ENCODE results near the gene MAD1L1.

Gene MAD1L1

DNA sequence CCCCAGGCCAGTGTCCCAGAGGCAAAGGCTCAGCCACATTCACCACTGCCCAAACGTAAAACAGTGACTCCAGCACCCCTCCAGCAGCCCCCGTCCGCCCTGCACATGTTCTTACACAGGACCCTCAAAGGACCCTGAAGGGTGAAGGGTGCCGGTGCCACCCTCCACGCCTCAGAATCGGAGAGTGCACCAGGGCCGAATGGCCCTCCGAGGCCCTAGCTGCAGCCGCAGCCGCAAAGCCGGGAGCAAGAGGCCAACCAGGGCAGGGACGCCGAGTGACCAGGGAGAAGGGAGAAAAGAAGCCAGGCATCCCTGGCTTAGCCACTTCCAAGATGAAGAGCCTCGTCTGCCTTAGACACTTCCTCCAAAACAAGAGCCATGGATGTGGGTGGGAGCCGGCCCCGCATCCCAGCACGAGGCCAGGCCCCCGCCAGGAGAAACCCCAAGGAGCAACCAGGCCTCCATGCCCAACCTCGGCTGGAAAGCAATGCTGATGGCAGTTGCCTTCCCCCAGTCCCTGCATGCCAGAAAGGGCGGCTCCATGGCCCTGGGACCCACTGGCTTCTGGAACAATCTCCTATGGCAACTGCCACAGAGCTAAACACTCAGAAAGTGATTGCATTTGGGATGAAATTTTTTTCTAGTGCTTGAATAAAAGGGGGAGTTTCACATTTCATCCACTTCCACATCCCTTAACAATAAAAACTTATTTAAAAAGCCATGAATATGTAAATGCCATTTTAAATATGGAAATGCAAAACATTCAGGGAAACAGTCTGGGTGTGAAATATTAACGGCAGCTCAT, 92.3 kb downstream of the MAD1L1 start:
- no peak for DNase-seq (ENCODE audit: low spot score)

DNA sequence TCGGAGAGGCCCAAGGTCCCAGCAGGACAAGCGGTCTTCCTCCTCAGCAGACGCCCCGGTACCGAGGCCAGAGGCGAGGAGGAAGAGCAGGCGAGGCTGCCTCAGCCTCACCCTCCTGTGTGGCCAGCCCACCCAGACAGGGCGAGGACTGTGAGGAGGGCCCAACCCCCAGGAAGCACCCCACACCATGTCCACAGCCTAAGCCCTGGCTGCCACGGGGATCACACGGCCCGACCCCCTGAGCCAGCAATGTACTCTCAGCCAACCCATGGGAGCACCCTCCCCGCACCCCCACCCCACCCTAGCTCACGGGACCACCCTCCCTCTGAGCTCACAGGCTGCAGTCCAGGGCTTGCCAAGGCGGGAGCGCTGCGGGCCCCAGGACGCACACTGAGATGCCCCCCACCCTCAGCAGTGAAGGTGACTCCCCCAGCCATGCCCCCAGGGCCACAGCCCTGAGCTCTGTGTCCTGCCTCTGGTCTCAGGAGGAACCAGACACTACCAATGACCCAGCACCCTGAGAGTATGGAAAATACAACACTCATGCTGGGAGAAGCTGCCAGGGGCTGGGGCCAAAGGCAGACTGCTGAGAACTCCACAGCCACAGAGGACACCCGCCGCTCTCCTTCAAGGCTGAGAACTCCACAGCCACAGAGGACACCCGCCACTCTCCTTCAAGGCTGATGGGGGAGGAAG, 93.6 kb downstream of the MAD1L1 start:
- no peak for DNase-seq (ENCODE audit: low spot score)

DNA sequence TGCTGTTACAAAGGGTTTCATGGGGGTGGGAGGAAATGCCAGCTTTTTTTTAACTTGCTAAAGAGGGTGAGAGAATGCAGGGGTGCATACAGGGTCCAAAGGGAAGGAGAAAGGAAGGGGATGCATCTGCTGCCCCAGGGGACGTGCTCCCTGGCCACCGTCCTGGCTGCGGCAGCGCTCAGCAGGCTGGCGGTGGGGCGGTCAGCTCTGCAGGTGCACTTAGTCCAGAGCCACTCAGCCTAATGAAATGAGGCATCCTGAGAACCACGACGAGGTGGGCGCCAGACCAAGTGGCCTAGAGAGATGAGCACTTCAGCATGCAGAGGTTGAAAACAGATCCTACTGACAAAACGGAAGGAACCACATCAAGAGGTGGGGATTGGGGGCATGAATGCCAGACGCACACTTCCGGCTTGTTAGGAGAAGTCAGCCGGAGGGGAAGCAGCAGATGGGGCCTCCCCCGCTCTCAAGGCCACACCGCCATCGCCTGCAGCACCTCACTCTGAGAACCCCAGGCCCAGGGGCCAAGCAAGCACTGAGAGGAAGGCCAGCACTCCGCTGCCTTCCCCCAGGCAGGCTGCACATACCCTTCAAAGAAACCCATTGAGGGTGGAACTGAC, 94.5 kb downstream of the MAD1L1 start:
- DNase-seq (ENCODE audit: low spot score): no peak

DNA sequence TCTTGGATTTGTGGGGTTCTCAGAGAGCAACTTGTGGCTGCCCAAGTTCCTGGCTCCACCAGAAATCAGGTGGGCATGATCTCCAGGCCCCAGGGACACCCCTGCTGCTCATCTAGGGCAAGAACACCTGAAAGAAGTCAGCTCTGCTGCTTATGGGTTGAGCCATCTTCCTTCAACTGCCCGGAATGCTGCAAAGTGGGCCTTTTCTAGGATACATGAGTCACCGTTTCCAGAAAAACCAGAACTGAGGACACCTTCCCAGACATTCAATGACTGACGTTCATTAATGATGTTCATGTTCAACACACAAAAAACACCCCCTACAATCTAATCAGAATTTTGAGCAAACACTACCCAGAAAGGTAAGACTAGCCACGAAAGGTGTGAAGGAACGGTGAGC, 98.0 kb downstream of the MAD1L1 start:
- DNase-seq (ENCODE audit: low spot score): no peak

DNA sequence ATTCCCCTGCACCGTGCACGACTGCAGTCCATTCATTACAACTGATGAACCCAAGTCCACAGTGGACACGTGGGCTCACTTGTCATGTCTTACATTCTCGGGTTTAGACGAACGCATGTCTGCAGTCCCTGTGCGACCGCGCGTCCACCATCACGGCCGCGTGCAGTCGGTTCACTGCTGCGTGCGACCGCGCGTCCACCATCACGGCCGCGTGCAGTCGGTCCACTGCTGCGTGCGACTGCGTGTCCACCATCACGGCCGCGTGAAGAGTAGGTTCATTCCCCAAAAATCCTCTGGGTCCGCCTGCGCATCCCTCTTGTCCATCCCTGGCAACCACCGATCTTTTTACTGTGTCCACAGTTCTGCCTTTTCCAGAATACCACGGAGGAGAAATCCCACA, 100.5 kb downstream of the MAD1L1 start:
- no peak for DNase-seq (ENCODE audit: low spot score)

DNA sequence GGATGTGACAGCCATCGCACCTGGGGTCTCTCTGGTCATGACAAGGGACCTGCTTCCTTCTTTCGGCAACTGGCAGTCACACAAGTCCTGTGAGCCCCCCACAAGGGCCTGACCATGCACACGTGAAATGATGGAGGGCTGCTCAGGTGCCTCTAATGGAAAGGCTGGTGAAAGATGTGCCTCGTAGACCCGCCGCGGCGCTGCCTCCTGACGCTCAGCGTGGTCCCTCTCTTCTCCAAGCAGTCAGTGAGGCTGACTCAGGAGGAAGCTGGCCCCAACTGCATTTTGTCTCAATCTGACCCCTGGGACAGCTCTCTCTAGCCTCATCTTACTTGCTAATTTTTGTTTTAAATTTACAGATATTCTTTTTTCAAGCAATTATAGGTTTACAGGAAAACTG, 100.9 kb downstream of the MAD1L1 start:
- DNase-seq (ENCODE audit: low spot score): no peak

DNA sequence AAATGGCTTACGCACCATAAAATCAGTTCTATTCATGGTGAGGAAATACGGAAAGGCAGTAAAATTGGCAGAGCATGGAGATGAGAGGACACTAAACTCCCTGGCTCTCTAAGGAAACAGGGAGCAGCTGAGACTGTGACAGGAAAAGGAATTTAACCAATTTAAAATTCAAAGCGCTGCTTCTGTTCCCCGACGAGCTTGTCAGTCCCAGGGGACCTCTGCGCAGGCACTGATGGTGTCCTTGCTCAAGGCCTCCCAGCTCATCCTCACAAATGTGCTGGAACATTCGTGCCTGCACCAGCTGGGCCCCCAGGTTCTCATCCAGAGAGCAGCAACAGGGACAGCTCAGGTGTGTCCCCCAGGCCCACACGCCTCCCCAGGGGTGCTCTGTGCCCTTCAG, 101.4 kb downstream of the MAD1L1 start:
- no peak for DNase-seq (ENCODE audit: low spot score)

DNA sequence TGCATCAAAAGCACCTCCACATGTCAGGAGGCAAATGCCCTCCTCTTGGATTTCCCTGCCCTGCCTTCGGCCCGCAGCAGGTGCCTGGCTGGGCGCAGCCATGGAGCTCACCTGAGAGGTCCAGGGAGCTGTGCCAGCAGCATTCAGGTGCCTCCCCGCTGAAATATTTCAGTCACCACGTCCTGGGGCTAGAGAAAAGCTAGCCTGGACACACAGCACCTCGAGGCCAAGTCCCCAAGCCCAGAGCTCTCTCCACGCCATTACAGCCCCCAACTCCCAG, 102.7 kb downstream of the MAD1L1 start:
- no peak for DNase-seq (ENCODE audit: low spot score)

DNA sequence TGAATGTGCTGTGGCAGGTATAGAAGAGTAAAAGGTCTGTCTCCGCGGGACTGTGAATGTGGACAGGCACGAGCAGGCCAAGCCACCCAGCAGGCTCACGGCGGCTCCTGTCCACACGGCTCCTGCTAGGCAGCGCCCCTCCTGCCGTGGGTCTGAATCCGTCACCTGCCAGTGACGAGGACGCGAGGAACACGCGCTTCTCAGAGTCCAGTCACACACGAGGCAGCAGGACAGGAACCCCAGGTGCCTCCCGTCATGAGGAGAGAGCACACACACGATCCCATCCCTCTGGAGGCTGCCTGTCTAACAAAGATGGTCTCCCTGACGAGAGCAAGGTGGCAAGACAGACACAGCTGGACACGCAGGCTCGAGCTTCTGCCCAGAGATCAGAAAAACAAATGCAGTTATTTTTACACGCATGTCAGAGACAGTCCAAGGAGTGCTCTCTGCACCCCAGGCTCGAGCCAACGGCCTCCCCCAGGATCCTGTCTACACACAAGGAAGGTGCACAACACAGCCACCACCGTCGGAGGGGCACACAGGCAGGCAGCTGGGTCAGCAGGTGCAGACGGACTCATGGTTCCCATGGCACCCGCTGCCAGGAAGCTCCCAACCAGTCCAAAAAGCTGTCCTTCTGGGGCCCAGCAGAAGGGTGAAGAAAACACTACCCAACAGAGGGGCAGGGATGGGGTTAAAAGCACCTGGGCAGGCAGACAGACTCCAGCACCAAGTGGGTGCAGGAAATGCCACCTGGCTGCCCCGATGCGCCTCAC, 103.2 kb downstream of the MAD1L1 start:
- DNase-seq (ENCODE audit: low spot score): no peak

DNA sequence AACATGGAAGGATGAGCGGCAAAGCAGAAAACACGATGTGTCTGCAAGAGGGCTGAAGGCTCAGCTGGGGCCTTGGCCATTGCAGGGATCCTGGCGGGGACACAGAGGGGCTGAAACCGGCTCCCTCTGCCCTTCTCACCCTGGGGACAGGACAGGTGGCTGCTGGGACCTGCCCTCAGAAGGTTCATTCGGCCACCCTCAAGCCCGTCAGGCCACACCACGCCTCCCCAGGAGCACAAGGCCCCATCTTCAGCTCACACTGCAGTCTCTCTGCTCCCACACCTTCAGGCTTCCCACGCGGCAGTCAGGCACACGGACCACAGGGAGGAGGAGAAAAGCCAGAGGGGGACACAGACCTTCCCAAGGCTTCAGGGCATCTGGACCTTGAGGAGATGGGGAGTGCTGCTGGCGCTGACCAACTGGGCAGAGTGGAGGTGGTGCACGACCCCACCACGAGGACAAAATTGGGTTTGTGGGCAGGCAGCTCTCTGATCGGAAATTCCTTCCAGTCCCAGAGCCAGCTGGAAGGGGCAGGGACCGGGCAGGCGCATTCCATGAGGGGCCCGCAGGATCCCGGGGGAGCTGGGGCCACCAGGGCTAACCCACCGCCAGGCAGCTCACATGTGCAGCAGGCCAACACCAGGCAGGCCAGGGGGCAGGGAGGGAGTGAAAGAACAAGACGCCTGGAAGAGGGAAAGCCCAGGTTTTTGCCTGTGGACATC, 104.0 kb downstream of the MAD1L1 start:
- DNase-seq (ENCODE audit: low spot score): no peak

DNA sequence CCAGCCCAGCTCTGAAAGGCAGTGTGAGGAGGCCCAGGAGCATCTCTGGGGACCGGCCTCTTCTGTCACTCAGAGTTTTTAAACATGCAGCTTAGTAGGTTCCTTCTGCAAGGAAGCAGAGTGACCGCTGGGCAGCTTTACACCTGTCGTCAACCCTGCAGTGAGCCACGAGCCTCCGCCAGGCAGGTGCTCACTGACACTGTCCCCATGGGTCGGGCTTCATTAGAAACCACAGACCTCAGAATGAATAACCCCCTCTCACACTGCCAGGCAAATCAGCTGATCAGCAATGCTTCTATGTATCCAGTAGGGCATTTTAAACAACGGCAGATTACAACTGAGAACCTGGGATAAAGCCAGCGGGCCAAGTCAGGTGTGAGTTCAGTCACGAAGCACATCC, 106.1 kb downstream of the MAD1L1 start:
- DNase-seq (ENCODE audit: low spot score): no peak

DNA sequence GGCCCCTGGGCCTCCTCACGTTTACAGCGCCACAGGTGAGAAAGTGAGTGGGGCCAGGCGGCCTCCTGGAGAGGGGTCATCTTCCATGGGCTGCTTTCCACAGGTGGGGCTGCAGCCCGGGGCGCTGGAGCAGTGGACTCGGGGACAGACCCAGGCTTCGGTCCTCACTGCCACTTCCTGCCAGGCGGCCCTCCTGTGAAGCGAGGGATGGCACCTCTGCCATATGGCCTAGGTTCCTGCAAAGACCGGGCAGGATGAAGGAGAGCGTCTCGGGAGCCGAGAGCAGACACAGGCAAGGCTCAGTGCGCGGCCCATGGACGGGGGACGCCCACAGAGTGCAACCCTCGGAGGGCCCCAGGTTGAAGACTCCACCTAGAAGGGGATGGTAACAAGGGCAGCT, 106.8 kb downstream of the MAD1L1 start:
- no peak for DNase-seq (ENCODE audit: low spot score)

DNA sequence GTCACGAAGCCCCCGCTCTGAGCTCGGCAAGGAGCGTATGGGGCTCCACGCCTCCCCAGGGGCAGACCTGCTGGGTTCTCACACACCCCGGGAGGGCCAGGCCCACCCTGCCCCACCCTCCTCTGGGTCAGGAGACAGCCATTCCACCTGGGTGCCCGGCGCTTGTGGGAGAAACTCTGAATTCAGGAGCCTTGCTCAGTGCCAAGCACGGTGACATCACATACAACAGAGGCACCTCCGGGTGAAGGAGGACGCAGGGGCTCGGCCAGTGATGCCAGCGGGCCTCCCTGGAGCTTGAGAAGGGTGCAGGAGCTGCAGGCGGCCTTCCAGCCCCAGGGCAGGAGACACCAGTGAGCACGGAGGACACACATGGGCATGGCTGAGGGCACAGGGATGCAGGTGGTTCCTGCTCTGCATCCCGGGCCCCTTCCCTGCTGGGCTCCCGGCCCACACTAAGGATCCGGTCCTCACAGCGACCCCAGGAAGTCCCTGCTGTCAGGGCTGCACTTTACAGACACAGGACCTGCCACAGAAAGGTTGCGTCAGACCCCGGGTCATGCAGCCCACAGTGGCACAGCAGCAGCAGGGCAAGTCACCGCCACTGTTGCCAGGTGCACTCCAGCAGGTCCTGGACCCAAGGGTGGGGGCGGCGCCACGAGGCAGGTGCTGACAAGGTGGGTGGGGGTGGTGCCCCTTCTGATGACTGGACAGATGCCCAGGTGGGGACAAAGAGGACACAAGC, 108.0 kb downstream of the MAD1L1 start:
- DNase-seq (ENCODE audit: low spot score): no peak

DNA sequence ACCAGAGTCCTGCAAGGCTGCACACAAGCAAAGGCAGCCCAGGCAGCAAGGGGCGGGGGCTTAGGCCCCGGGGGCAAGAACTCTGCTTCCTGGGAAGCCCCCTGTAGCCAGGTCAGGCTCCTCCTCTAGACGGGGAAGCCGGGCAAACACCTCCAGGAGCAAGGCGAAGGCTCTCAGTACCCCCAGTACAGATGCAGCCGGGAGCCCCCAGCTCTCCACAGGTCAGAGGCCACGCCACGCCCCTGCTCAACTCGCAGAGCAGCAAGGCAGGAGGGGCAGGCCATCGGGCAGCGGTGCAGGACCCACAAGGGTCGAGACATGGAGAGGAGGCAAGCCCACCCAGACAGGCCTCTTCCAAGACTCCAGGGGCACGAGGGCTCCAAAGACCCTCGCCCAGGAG, 108.8 kb downstream of the MAD1L1 start:
- no peak for DNase-seq (ENCODE audit: low spot score)

DNA sequence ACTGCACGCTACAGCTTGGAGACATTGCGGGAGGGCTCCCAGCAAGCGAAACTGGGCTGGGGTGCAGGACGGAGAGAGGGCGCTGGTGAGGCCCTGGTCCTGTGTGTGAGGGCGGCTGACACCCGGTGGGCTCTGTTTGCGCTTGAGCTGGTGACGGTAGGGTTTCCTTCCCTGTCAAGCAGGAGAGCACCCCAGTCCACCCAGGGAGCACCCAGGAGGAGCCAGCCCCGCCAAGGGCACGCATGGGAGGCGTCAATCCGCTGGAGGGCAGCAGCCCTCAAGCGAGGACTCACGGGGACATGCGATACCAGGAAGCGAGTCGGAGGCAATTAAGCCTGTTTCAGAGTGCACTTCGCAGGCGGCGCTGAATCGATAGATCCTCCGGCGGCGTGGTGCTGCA, 109.4 kb downstream of the MAD1L1 start:
- no peak for DNase-seq (ENCODE audit: low spot score)

DNA sequence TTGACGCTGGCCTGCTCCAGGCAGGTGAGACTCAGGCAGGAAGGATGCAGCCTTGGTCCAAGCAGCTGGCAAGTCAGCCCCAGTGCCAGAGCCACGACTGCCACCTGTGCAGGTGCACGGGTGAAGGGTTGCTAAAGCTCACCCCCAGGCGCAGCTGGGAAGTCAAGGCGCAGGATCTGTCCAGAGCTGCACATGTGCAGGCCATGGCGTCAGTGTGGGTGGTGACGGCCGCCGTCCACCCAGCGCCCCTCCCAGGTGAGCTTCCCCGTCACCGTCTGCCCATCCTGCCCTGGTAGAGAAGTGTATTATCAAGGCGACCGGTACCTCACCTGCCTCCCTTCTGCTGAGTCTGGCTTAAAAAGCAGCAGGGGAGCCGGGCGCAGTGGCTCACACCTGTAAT, 110.1 kb downstream of the MAD1L1 start:
- no peak for DNase-seq (ENCODE audit: low spot score)

DNA sequence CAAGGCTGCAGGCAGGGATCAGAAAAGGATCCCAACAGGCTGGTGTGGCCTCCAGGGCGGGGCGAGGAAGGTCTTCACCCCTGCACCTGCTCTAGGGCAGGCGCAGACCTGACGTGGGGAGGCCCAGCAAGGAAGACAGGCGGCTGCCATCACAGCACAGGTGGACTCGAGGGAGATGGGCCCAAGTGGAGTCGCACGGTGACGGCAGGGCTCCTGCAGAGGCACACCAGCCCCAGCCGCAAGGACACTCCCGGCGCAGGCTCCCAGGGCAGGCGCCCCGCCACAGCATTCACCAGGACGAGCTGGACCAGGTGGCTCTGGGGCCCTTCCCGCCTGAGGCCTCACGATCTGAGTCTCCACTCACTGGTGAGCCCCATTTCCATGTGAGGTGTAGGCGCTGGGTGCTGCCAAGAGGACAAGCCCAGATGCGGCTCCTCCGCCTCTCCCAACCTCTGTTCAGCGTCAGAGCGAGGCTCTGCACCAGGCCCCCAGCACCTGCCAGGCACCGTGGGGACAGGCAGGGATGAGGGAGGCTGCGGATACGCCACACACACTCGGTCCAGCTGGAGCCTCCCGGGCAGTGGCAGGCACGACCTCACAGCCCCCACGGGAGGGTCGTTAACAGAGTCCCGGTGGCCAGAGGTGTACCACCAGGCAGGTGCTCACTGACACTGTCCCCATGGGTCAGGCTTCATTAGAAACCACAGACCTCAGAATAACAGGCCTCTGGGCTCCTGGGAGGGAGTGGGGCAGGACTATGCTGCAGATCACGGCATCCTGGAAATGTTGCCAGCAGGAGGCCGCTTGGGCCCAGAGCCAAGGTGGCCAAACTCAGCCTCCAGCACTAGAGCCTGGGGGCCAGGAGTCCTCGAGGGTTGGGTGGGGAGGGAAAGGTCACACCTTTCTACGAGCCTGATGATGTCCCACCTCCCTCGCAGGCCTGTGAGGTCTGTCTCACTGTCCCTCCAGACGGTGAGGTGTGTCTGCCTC, 111.6 kb downstream of the MAD1L1 start:
- DNase-seq (ENCODE audit: low spot score): no peak

DNA sequence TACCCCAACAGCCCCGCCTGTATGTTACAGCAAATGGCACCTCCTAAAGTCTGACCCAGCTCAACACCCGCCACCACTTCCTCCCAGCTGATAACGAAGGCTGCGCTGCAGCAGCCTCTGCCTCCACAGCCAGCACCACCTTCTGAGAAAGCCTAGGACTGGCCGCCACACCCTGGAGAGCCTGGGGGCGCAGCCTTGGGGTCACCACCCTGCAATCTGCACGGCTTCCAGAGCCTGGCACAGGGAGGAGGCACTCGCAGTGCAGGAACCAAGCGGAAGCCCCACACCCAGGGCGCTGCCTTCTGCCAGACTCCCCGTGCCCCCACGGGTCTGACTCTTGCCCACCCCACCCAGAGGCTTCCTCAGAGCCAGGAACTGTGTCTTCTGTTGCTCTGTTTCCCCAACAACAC, 112.5 kb downstream of the MAD1L1 start:
- no peak for DNase-seq (ENCODE audit: low spot score)

DNA sequence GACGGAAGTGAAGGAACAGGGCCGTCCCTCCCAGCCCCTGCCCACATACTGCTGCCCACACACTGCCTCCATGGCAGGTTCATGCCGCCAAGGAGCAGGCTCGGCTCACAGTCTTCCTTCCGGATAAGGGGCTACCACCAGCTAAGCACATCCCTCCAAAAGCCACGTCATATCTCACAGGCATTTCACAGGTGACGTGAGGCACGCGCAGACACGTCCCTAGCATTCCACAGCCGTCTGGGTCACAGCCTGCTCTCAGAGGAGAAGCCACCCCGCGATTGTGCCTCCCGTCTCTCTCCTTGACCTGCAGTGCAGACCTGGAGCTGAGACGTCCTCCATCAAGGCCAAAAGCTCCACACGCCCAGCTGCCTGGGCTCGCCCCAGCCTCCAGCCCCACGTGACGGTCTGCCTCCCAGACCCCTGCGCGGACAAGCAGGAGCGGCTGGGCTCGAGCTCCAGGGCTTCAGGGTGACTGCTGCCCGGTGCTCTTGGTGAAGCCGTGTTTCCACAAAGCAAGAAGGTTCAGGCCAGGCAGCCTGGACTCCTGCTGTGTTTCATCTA, 114.0 kb downstream of the MAD1L1 start:
- no peak for DNase-seq (ENCODE audit: low spot score)

DNA sequence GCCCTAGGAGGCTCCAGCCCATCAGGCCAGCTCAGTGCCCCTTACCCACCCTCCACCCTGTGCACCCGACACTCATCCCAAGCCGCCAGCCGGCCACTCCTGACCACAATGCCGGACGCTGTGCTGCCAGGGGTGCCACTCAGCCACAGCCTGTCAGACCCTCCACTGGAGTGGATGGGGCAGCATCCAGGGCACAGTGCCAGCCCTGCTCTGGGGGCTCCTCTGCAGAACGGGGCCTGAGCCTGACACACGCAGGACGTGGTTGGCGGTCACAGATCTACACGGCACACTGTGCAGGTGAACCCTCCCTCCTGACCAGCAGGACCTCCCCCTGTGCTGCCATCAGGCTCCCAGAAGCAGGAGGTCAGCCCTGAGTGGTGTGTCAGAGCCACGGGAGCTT, 114.7 kb downstream of the MAD1L1 start:
- DNase-seq (ENCODE audit: low spot score): no peak
